Measurements from ENCODE around the gene HDAC10. TPM values are rescaled to one million over a fixed set of nuclear protein-coding genes. Genes with fewer than 3 reads are reported as not detected.

Gene HDAC10
- total RNA-seq, 2 experiments from 2014 or later = 71.4 to 75.9 TPM

GRCh38 chr22:50249341-50250248 is 1.5 kb downstream of the HDAC10 start:
- H3K9me3 Mint-ChIP-seq (ENCODE audit: insufficient read depth) = no peaks in the 10 kb centered on the region
- no peak for ATAC-seq
- peak overlapping the region; percentile 84 for H3K4me3 Mint-ChIP-seq
- no peaks in the 10 kb centered on the region for H3K27me3 Mint-ChIP-seq (ENCODE audit: low read depth)
- ChIA-PET CTCF (interaction anchor here (1.6 to 2.3 kb wide), 2 partner anchors 12 to 79 kb away, joined by 8 to 13 read pairs; no protein-coding TSS in a partner anchor), POLR2A (interaction anchor here (0.8 to 3.2 kb wide), 3 partner anchors 13 to 73 kb away, joined by 3 to 17 read pairs (median 5); partner anchors contain the start of gene MAPK12)
- DNase-seq = no peak
- peaks cover 14% of the 10 kb centered on the region for H3K36me3 Mint-ChIP-seq (ENCODE audit: low read depth)
- peak overlapping the region; percentile 84 for H3K27ac Mint-ChIP-seq
- peaks cover 29% of the 10 kb centered on the region for H3K4me1 Mint-ChIP-seq (ENCODE audit: low read depth)

- peak overlapping the region; percentile 80 for H3K27ac Mint-ChIP-seq
- peaks cover 32% of the 10 kb centered on the region for H3K4me1 Mint-ChIP-seq (ENCODE audit: low read depth)
- H3K27me3 Mint-ChIP-seq (ENCODE audit: low read depth) = no peaks in the 10 kb centered on the region
- ATAC-seq = no peak
- no peak overlapping the region for H3K4me3 Mint-ChIP-seq
- no peak for DNase-seq
- no peaks in the 10 kb centered on the region for H3K9me3 Mint-ChIP-seq (ENCODE audit: insufficient read depth)
- POLR2A ChIA-PET = no interaction called here
- CTCF ChIA-PET = no interaction called here
- peaks cover 17% of the 10 kb centered on the region for H3K36me3 Mint-ChIP-seq (ENCODE audit: low read depth)
Measured at GRCh38 chr22:50248196-50249081, 2.6 kb downstream of the HDAC10 start.

GRCh38 chr22:50247748-50248147 is 3.3 kb downstream of the HDAC10 start:
- Mint-ChIP-seq H3K9me3 (ENCODE audit: insufficient read depth) (no peaks in the 10 kb centered on the region), H3K27me3 (ENCODE audit: low read depth) (no peaks in the 10 kb centered on the region), H3K4me1 (ENCODE audit: low read depth) (peaks cover 34% of the 10 kb centered on the region), H3K36me3 (ENCODE audit: low read depth) (peaks cover 17% of the 10 kb centered on the region), H3K4me3 (peak overlapping the region; percentile 34), H3K27ac (peak overlapping the region; percentile 80)
- CTCF ChIA-PET = no interaction called here
- ATAC-seq (no peak), DNase-seq (peak; percentile 74)
- POLR2A ChIA-PET = no interaction called here

- CTCF ChIA-PET = interaction anchor here (1.9 kb wide), 1 partner anchor 95 kb away, joined by 5 read pairs; no protein-coding TSS in a partner anchor
- Mint-ChIP-seq H3K4me3 (peak overlapping the region; percentile 95), H3K27ac (peak overlapping the region; percentile 99), H3K9me3 (ENCODE audit: insufficient read depth) (no peaks in the 10 kb centered on the region), H3K27me3 (ENCODE audit: low read depth) (no peaks in the 10 kb centered on the region), H3K36me3 (ENCODE audit: low read depth) (peaks cover 22% of the 10 kb centered on the region), H3K4me1 (ENCODE audit: low read depth) (peaks cover 45% of the 10 kb centered on the region)
- POLR2A ChIA-PET = interaction anchor here (3.1 kb wide), 1 partner anchor 56 kb away, joined by 14 read pairs; no protein-coding TSS in a partner anchor
- DNase-seq (no peak), ATAC-seq (no peak)
Measured at GRCh38 chr22:50246242-50247175, 4.6 kb downstream of the HDAC10 start.

- peak; percentile 17 for ATAC-seq
- H3K36me3 Mint-ChIP-seq (ENCODE audit: low read depth) = peaks cover 25% of the 10 kb centered on the region
- peaks cover 48% of the 10 kb centered on the region for H3K4me1 Mint-ChIP-seq (ENCODE audit: low read depth)
- CTCF ChIA-PET = interaction anchor here (1.9 kb wide), 2 partner anchors 96 to 252 kb away, joined by 5 read pairs; no protein-coding TSS in a partner anchor
- POLR2A ChIA-PET = interaction anchor here (2.1 to 3.1 kb wide), 2 partner anchors 55 to 376 kb away, joined by 6 to 14 read pairs; no protein-coding TSS in a partner anchor
- peak overlapping the region; percentile 95 for H3K4me3 Mint-ChIP-seq
- peak overlapping the region; percentile 99 for H3K27ac Mint-ChIP-seq
- H3K27me3 Mint-ChIP-seq (ENCODE audit: low read depth) = no peaks in the 10 kb centered on the region
- H3K9me3 Mint-ChIP-seq (ENCODE audit: insufficient read depth) = no peaks in the 10 kb centered on the region
- no peak for DNase-seq
Measured at GRCh38 chr22:50245214-50246072, 5.6 kb downstream of the HDAC10 start.

GRCh38 chr22:50244420-50245213 is 6.4 kb downstream of the HDAC10 start, which contains the start of gene TUBGCP6:
Gene TUBGCP6, minus strand, starts transcription at chr22:50245023. Its CDS starts 564 bp downstream, at chr22:50244459.
- peak; percentile 81 for ATAC-seq
- Mint-ChIP-seq H3K9me3 (ENCODE audit: insufficient read depth) (no peaks in the 10 kb centered on the region), H3K27ac (peak within 1 kb of the TSS; percentile 99), H3K36me3 (ENCODE audit: low read depth) (peaks cover 31% of the 10 kb centered on the region), H3K27me3 (ENCODE audit: low read depth) (no peaks in the 10 kb centered on the region), H3K4me1 (ENCODE audit: low read depth) (peaks cover 41% of the 10 kb centered on the region), H3K4me3 (peak within 1 kb of the TSS; percentile 95)
- POLR2A ChIA-PET = interaction anchor here (0.6 to 3.1 kb wide), 12 partner anchors 10 to 376 kb away, joined by 3 to 14 read pairs (median 4); partner anchors contain the start of genes PLXNB2 and SCO2
- CTCF ChIA-PET = interaction anchor here (0.7 to 1.9 kb wide), 12 partner anchors 8 to 383 kb away, joined by 3 to 5 read pairs (median 3); partner anchors contain the start of gene SCO2
- DNase-seq = peak; percentile 95

GRCh38 chr22:50243685-50244419 is 7.2 kb downstream of the HDAC10 start:
- ATAC-seq (no peak), DNase-seq (no peak)
- Mint-ChIP-seq H3K27ac (peak overlapping the region; percentile 99), H3K27me3 (ENCODE audit: low read depth) (no peaks in the 10 kb centered on the region), H3K4me1 (ENCODE audit: low read depth) (peaks cover 40% of the 10 kb centered on the region), H3K9me3 (ENCODE audit: insufficient read depth) (no peaks in the 10 kb centered on the region), H3K4me3 (peak overlapping the region; percentile 95), H3K36me3 (ENCODE audit: low read depth) (peaks cover 31% of the 10 kb centered on the region)
- ChIA-PET CTCF (interaction anchor here (0.7 to 1.9 kb wide), 12 partner anchors 9 to 384 kb away, joined by 3 to 5 read pairs (median 3); partner anchors contain the start of gene SCO2), POLR2A (interaction anchor here (0.6 to 3.1 kb wide), 13 partner anchors 11 to 377 kb away, joined by 3 to 14 read pairs (median 3); partner anchors contain the start of genes PLXNB2 and SCO2)

GRCh38 chr22:50242406-50242949 is 8.6 kb downstream of the HDAC10 start:
- DNase-seq = no peak

More at GRCh38 chr22:50242406-50242949, 8.6 kb downstream of the HDAC10 start:
- peaks cover 36% of the 10 kb centered on the region for H3K4me1 Mint-ChIP-seq (ENCODE audit: low read depth)
- H3K4me3 Mint-ChIP-seq = peak overlapping the region; percentile 95
- no peaks in the 10 kb centered on the region for H3K9me3 Mint-ChIP-seq (ENCODE audit: insufficient read depth)
- ChIA-PET CTCF (interaction anchor here (0.7 to 2.8 kb wide), 8 partner anchors 10 to 449 kb away, joined by 3 to 15 read pairs (median 3); partner anchors contain the start of gene SCO2), POLR2A (no interaction called here)
- no peak for ATAC-seq
- H3K27ac Mint-ChIP-seq = peak overlapping the region; percentile 43
- peaks cover 30% of the 10 kb centered on the region for H3K36me3 Mint-ChIP-seq (ENCODE audit: low read depth)
- no peaks in the 10 kb centered on the region for H3K27me3 Mint-ChIP-seq (ENCODE audit: low read depth)
